Stimulated activated naive CD8-positive, alpha-beta T cell treated with anti-CD3 and anti-CD28 coated beads, Interleukin-15, amount 100 ng/mL, for 72 hours (primary cell): ENCODE results near the gene PPM1E.
"Not testable (repeated sequence)": the region's sequence is repeated elsewhere in the genome, so short reads cannot be mapped to it uniquely, and the experiment has no call there.

ENCODE experiments used
- ATAC-seq: fragments of 150-1000 bp; cut with Tn5 transposase; 2 replicates; pipeline ENCODE4 v1.10.0; 2021; ENCODE audit warnings: mild to moderate bottlenecking, moderate library complexity
- DNase-seq, 2 donors: peaks; one replicate each; pipeline ENCODE4 v3.0.0; 2021 to 2022
- H3K27ac Mint-ChIP-seq, 2 donors: one replicate each; pipeline ENCODE4 v1.8.0; 2022; ENCODE audit warnings: mild to moderate bottlenecking in 2 of 2, mixed read lengths in 2 of 2, moderate library complexity in 2 of 2
- H3K27me3 Mint-ChIP-seq: one replicate; pipeline ENCODE4 v1.8.0; 2022; ENCODE audit warnings: mixed read lengths
- H3K4me1 Mint-ChIP-seq: one replicate; pipeline ENCODE4 v1.8.0; 2022; ENCODE audit warnings: mild to moderate bottlenecking, mixed read lengths
- H3K4me3 Mint-ChIP-seq, 2 donors: one replicate each; pipeline ENCODE4 v1.8.0; 2022; ENCODE audit warnings: mild to moderate bottlenecking in 2 of 2, mixed read lengths in 2 of 2, moderate library complexity in 1 of 2
- H3K9me3 Mint-ChIP-seq, 2 donors: one replicate each; pipeline ENCODE4 v1.8.0; 2022; ENCODE audit warnings: mixed read lengths in 2 of 2

PPM1E gene

GRCh38 chr17:58808609-58809563 is 53.2 kb downstream of the PPM1E start:
- DNase-seq (no peak), ATAC-seq (no peak)
- H3K27ac Mint-ChIP-seq, result no peak overlapping the region

GRCh38 chr17:58809564-58809936 is 53.9 kb downstream of the PPM1E start:
- Mint-ChIP-seq H3K4me3 (no peak overlapping the region), H3K9me3 (no peaks in the 10 kb centered on the region), H3K27me3 (peaks cover 29% of the 10 kb centered on the region), H3K27ac (no peak overlapping the region), H3K4me1 (no peaks in the 10 kb centered on the region)
- ATAC-seq, result no peak
- DNase-seq, result no peak

More at GRCh38 chr17:58808609-58809563, 53.2 kb downstream of the PPM1E start:
- H3K9me3 Mint-ChIP-seq, result no peaks in the 10 kb centered on the region
- no peaks in the 10 kb centered on the region for H3K4me1 Mint-ChIP-seq
- peaks cover 29% of the 10 kb centered on the region for H3K27me3 Mint-ChIP-seq
- H3K4me3 Mint-ChIP-seq, result no peak overlapping the region

GRCh38 chr17:58811290-58811689 is 55.6 kb downstream of the PPM1E start:
- H3K4me1 Mint-ChIP-seq, result no peaks in the 10 kb centered on the region

GRCh38 chr17:58813712-58814111 is 58.1 kb downstream of the PPM1E start:
- Mint-ChIP-seq H3K4me1 (no peaks in the 10 kb centered on the region), H3K4me3 (no peak overlapping the region), H3K27ac (no peak overlapping the region), H3K9me3 (no peaks in the 10 kb centered on the region), H3K27me3 (peaks cover 12% of the 10 kb centered on the region)
- DNase-seq, result no peak
- no peak for ATAC-seq

More at GRCh38 chr17:58811290-58811689, 55.6 kb downstream of the PPM1E start:
- no peak for ATAC-seq
- H3K9me3 Mint-ChIP-seq, result no peaks in the 10 kb centered on the region
- H3K4me3 Mint-ChIP-seq, result no peak overlapping the region
- DNase-seq, result no peak
- peaks cover 17% of the 10 kb centered on the region for H3K27me3 Mint-ChIP-seq
- H3K27ac Mint-ChIP-seq, result no peak overlapping the region

GRCh38 chr17:58818654-58819053 is 63.0 kb downstream of the PPM1E start:
- no peak for ATAC-seq
- no peak overlapping the region for H3K4me3 Mint-ChIP-seq
- H3K4me1 Mint-ChIP-seq, result no peaks in the 10 kb centered on the region
- H3K9me3 Mint-ChIP-seq, result no peaks in the 10 kb centered on the region
- H3K27me3 Mint-ChIP-seq, result peaks cover 25% of the 10 kb centered on the region
- no peak for DNase-seq
- H3K27ac Mint-ChIP-seq, result no peak overlapping the region

- Mint-ChIP-seq H3K4me1 (no peaks in the 10 kb centered on the region), H3K27me3 (peaks cover 24% of the 10 kb centered on the region), H3K9me3 (no peaks in the 10 kb centered on the region), H3K4me3 (no peak overlapping the region), H3K27ac (no peak overlapping the region)
- ATAC-seq (no peak), DNase-seq (no peak)
Observed at GRCh38 chr17:58822148-58823050, 66.7 kb downstream of the PPM1E start.

GRCh38 chr17:58823051-58823525 is 67.4 kb downstream of the PPM1E start:
- Mint-ChIP-seq H3K27ac (no peak overlapping the region), H3K4me1 (no peaks in the 10 kb centered on the region), H3K27me3 (peaks cover 24% of the 10 kb centered on the region), H3K4me3 (no peak overlapping the region), H3K9me3 (no peaks in the 10 kb centered on the region)
- ATAC-seq, result no peak
- no peak for DNase-seq

- Mint-ChIP-seq H3K4me1 (no peaks in the 10 kb centered on the region), H3K27me3 (peaks cover 22% of the 10 kb centered on the region), H3K27ac (no peak overlapping the region), H3K9me3 (no peaks in the 10 kb centered on the region), H3K4me3 (no peak overlapping the region)
- DNase-seq (no peak), ATAC-seq (no peak)
Observed at GRCh38 chr17:58829172-58829637, 73.6 kb downstream of the PPM1E start.

- no peak for ATAC-seq
- no peak for DNase-seq
- Mint-ChIP-seq H3K27ac (no peak overlapping the region), H3K9me3 (no peaks in the 10 kb centered on the region), H3K4me3 (no peak overlapping the region), H3K4me1 (no peaks in the 10 kb centered on the region), H3K27me3 (peaks cover 31% of the 10 kb centered on the region)
Observed at GRCh38 chr17:58831780-58832179, 76.1 kb downstream of the PPM1E start.

GRCh38 chr17:58832514-58832913 is 76.9 kb downstream of the PPM1E start:
- no peaks in the 10 kb centered on the region for H3K4me1 Mint-ChIP-seq
- no peak for DNase-seq
- peaks cover 31% of the 10 kb centered on the region for H3K27me3 Mint-ChIP-seq
- H3K4me3 Mint-ChIP-seq, result no peak overlapping the region
- no peak overlapping the region for H3K27ac Mint-ChIP-seq
- H3K9me3 Mint-ChIP-seq, result no peaks in the 10 kb centered on the region
- ATAC-seq, result no peak

GRCh38 chr17:58837699-58838098 is 82.0 kb downstream of the PPM1E start:
- no peak for DNase-seq
- no peak overlapping the region for H3K27ac Mint-ChIP-seq
- H3K4me1 Mint-ChIP-seq, result no peaks in the 10 kb centered on the region
- no peak overlapping the region for H3K4me3 Mint-ChIP-seq
- no peak for ATAC-seq
- no peaks in the 10 kb centered on the region for H3K9me3 Mint-ChIP-seq
- peaks cover 39% of the 10 kb centered on the region for H3K27me3 Mint-ChIP-seq

GRCh38 chr17:58840820-58841612 is 85.4 kb downstream of the PPM1E start:
- H3K27me3 Mint-ChIP-seq, result peaks cover 17% of the 10 kb centered on the region
- no peak overlapping the region for H3K27ac Mint-ChIP-seq
- H3K9me3 Mint-ChIP-seq, result no peaks in the 10 kb centered on the region
- ATAC-seq, result no peak
- no peak for DNase-seq
- H3K4me3 Mint-ChIP-seq, result no peak overlapping the region
- no peaks in the 10 kb centered on the region for H3K4me1 Mint-ChIP-seq

- not testable (repeated sequence) for H3K4me3 Mint-ChIP-seq, H3K4me1 Mint-ChIP-seq, DNase-seq, ATAC-seq, H3K27ac Mint-ChIP-seq
- Mint-ChIP-seq H3K9me3 (peaks cover 10 to 15% of the 10 kb centered on the region in 2 donors), H3K27me3 (peaks cover 39% of the 10 kb centered on the region)
Observed at GRCh38 chr17:58846413-58846812, 90.8 kb downstream of the PPM1E start.

GRCh38 chr17:58850106-58850505 is 94.5 kb downstream of the PPM1E start:
- Mint-ChIP-seq H3K9me3 (peaks cover 10 to 15% of the 10 kb centered on the region in 2 donors), H3K27me3 (peaks cover 62% of the 10 kb centered on the region)
- not testable (repeated sequence) for H3K4me3 Mint-ChIP-seq, H3K4me1 Mint-ChIP-seq, H3K27ac Mint-ChIP-seq, ATAC-seq, DNase-seq

- no peaks in the 10 kb centered on the region for H3K4me1 Mint-ChIP-seq
- H3K9me3 Mint-ChIP-seq, result no peaks in the 10 kb centered on the region
- ATAC-seq (no peak), DNase-seq (no peak)
- peaks cover 12% of the 10 kb centered on the region for H3K27me3 Mint-ChIP-seq
- no peak overlapping the region for H3K4me3 Mint-ChIP-seq
- H3K27ac Mint-ChIP-seq, result no peak overlapping the region
Observed at GRCh38 chr17:58865301-58865700, 109.6 kb downstream of the PPM1E start.
